B cell (primary cell): ENCODE data around the gene NTNG1.

Experiments
- EZH2 ChIP-seq: IDR thresholded peaks from 2 replicates; pipeline ENCODE4 v1.6.1; 2012; ENCODE audit warnings: borderline replicate concordance, low read depth, mild to moderate bottlenecking, moderate library complexity, low read length; ENCODE audit not compliant: insufficient read depth, poor library complexity, severe bottlenecking
- TF ChIP-seq, protein P1 (sequence below): fragments of 200-600 bp; IDR thresholded peaks from one replicate; pipeline ENCODE4 v1.8.0; 2022; ENCODE audit warnings: antibody characterized with exemption, mild to moderate bottlenecking

- TF ChIP-seq, protein P1, sequence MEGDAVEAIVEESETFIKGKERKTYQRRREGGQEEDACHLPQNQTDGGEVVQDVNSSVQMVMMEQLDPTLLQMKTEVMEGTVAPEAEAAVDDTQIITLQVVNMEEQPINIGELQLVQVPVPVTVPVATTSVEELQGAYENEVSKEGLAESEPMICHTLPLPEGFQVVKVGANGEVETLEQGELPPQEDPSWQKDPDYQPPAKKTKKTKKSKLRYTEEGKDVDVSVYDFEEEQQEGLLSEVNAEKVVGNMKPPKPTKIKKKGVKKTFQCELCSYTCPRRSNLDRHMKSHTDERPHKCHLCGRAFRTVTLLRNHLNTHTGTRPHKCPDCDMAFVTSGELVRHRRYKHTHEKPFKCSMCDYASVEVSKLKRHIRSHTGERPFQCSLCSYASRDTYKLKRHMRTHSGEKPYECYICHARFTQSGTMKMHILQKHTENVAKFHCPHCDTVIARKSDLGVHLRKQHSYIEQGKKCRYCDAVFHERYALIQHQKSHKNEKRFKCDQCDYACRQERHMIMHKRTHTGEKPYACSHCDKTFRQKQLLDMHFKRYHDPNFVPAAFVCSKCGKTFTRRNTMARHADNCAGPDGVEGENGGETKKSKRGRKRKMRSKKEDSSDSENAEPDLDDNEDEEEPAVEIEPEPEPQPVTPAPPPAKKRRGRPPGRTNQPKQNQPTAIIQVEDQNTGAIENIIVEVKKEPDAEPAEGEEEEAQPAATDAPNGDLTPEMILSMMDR, result no peak
- no peak for TF ChIP-seq EZH2
These were observed 8.1 kb upstream of the NTNG1 start for GRCh38 chr1:107132780-107133179.
